Right hindlimb (tissue), 1 donor: Measurements from ENCODE around the gene KLHL7.

Experiments used
- DNase-seq: peaks from one replicate; pipeline ENCODE4 v3.0.0-alpha.2; 2018

KLHL7 gene, protein sequence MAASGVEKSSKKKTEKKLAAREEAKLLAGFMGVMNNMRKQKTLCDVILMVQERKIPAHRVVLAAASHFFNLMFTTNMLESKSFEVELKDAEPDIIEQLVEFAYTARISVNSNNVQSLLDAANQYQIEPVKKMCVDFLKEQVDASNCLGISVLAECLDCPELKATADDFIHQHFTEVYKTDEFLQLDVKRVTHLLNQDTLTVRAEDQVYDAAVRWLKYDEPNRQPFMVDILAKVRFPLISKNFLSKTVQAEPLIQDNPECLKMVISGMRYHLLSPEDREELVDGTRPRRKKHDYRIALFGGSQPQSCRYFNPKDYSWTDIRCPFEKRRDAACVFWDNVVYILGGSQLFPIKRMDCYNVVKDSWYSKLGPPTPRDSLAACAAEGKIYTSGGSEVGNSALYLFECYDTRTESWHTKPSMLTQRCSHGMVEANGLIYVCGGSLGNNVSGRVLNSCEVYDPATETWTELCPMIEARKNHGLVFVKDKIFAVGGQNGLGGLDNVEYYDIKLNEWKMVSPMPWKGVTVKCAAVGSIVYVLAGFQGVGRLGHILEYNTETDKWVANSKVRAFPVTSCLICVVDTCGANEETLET

DNA sequence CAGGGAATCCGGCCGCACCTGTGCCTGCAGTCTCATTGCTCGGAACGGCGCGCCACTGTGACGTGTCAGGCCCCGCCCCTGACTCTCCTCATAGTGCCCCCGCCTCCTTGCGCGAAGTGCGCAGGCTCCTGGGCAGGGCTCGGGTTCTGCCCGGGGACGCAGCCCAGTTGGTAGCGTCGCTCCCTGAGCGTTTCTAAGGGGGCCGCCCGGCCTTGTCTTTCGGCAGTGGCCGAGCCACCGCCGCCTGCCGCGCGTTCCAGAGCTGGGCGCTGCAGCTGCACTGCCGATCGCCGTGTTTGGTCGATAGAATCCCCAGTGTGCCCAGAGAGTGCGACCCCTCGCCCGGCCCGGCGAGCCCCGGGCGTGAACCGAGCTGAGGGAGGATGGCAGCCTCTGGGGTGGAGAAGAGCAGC, at the start of gene KLHL7:
TSS of gene KLHL7 (plus strand) at position 142 of the 413 bp plus-strand sequence. CDS start at position 384, 242 bp downstream.
- DNase-seq = peak; percentile 98

DNA sequence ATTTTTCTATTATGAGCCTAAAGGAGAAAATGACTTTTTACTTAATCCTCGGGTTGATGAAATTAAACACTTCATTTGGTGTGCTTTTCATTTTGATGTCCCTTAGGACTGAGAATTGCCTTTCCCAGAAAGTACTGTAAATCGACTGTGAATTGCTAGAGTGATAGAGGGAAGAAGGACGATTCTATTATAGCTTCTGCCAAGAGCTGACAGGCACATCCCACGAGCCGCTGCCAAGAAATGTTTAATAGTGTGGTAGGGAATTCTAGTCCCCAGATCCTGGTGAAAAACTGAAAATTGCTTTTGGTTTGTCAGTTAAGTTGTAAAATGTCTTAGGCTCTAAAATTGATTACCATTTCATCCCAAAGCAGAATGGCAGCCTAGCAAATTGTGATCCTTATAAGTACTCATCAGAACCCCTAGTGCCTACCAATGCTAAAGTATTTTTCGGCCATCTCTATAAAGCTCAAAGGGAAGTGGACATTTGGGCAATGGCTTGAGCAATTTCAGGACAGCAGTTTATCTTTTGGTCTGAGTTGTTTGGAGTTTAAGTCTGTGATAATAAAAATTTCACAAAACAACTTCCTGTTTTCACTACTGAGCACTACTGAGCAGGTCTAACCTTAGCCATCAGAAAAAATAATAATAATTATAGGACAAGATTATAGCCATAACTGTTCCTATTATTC, 47.0 kb upstream of the KLHL7 start:
- peak; percentile 30 for DNase-seq

DNA sequence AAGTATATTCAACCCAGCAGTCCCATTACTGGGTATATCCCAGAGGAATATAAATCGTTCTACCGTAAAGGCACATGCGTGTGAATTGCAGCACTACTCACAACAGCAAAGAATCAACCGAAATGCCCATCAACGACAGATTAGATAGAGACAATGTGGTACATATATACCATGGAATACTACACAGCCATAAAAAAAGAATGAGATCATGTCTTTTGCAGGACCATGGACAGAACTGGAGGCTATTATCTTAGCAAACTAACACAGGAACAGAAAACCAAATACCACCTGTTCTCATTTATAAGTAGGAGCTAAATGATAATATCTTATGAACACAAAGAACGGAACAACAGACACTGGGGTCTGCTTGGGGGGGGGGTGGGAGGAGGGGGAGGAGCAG, 44.3 kb upstream of the KLHL7 start:
- no peak for DNase-seq

DNA sequence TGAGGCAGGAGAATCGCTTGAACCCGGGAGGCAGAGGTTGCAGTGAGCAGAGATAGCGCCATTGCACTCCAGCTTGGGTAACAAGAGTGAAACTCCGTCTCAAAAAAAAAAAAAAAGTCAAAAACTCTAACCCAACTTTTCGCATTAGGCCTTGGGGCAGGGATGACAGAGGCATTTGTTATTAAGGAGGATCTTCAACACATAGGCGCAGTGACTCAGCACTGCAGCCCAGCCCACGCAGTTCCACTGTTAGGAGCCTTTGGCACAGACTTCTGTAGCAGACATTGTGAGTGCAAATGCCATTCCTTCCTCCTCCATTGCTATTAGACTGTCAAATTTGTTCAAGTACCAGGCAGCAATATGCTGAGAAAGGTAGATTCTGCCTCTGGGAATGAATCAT, 43.1 kb upstream of the KLHL7 start:
- DNase-seq = no peak

DNA sequence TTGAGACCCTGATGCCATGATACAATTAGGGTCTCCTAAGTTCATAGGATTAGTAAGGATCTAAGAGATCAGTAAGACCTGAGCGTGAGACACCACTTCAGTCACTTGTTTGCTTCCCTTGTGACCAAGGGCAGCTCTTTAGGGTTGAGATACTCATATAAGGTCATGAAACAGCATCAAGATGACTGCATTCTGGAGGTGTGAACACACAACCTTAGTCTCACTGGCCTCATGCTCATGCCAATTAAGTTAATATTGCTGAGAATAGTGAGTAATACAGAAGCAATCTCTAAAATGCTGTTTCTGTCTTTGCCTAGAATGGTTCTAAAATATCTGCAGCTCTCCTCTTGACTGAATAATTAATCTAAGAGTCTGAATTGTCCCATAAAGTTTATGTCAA, 39.6 kb upstream of the KLHL7 start:
- DNase-seq = no peak

DNA sequence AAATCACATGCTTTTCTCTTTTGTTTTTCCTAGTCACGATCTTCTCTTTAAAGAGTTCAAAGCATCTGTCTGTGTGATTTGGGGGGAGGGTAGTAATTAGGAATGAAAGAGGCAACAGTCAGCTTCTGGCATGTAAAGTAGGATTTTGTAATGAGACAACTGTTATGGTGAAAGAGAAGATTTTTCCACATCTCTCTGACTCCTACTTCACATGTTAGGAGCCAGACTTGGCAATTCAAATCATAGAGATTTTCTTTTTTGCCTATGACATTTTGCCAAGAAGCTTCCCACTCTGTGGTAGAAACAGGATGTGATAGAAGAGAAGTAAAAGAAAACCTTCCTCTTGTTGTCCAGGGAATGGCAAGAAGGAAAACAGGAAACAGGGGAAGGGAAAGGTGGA, 38.3 kb upstream of the KLHL7 start:
- DNase-seq = no peak

DNA sequence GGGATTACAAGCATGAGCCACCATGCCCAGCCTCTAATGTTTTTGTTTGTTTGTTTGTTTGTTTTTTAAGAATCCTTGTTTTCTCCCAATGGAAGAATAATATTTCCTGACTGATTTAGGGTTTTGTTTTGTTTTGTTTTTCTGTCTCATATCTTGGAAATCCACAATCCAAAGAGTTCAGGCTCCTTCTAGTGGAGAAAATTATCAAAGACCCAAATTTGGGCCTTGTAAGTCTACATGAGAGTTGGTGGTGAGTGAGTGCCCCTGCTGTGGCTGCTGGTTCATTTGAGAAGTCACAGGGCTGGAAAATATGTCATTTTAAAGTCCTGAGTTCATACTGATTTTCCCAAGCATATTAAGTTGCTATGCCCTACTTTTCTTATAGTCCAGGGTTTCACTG, 33.5 kb upstream of the KLHL7 start:
- DNase-seq = no peak

DNA sequence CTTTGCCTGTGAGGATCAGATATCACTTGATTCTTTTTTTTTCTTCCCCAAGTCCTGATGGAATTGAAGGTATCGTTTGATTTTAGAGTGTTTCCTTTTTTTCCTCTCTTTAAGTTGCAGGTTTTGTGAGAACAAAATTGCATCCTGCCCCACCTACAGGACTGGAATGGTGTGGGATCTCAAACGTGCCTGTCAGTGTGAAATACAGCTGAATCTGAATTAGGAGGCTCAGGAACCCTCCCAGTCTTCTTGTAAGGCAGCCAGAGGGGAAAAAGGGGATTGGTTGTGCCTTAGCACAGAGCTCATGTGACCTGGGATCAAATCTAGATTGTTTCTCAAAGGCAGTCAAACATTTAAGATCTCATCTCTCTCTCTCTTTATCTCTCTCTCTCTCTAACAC, 32.7 kb upstream of the KLHL7 start:
- DNase-seq = no peak

DNA sequence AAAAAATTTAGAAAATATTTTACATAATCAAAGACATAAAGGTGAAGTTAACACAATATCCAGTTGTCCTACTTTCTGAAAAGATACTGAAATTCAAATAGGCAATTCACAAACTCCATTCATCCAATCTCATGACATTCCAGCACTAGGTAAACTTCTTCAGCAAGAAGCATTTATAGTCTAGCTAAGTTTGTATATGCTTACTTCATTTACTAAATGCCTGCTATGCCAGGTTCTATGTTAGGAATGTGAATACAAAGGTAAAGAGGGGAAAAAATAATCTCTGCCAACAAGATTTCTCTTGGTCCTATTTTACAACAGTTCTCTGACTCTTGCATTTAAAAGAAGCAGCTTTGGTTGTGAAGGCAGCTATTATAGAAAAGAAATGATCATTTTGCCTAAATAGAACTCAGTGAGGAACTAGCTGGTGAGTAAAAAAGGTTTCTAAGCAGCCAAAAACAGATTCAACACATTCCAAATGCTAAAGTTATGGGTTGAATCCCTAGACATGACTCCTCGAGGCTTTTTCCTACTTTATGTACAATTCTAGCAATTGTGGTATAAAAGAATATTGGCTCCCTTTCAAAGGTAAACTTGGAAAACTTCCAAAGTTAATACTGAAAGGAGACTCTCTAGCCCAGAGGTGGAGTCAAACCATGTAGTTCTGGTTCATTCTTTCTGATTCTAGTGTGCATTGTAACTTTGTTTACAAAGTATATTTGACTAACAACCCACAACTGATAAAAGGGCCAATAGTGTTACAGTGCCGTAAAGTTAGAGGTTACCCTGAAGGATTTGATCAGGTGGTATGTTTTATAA, 30.9 kb upstream of the KLHL7 start:
- DNase-seq = no peak

DNA sequence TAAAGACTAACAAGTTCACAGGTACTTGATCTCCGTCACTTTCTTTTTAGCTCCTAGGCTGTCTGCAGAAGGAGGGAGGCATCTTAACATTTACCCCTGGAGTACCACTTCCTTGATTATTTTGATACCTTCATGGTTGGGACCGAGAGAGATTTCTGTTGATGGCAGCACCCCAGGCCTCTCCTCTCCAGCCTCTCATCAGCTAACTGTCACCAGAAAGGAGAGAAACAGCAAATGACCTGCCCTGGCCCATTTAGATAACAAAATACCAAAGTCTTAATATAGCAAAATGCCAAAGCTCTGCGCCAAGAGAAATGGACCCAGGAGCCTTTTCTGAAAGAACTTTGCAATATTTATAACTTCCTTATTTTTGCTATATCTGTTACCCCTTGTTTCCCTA, 30.0 kb upstream of the KLHL7 start:
- no peak for DNase-seq

DNA sequence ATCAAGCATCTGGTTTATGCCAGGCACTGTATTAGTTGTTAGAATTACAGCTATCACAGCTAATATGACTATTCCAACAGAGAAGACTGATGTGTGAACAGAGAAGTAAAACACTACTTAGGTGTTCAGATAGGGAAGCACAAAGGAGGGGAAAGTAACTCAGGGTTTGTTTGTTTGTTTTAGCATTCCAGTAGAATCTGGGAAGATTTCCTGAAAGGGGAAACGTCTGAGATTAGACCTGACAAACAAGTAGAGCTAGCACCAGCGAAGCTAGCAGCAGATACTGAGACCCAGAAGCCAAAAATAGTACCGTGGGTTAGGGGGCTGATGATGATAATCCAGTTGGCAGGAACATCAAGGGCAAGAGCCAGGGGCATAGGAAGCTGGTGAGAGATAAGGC, 28.8 kb upstream of the KLHL7 start:
- DNase-seq = no peak

DNA sequence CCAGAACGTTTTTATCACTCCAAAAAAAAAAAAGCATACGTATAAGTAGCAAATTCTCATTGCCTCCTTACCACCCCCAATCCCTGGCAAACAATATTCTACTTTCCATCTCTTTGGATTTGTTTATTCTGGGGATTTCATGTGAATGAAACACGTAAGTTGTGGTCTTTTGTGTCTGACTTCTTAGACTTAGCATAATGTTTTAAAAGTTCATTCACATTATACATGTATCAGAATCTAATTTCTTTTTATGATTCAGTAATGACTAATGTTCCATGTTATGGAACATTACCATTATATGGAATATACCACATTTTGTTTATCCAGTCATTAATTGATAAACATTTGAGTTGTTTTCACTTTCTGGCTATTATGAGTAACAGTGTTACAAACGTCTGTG, 12.5 kb upstream of the KLHL7 start:
- no peak for DNase-seq

DNA sequence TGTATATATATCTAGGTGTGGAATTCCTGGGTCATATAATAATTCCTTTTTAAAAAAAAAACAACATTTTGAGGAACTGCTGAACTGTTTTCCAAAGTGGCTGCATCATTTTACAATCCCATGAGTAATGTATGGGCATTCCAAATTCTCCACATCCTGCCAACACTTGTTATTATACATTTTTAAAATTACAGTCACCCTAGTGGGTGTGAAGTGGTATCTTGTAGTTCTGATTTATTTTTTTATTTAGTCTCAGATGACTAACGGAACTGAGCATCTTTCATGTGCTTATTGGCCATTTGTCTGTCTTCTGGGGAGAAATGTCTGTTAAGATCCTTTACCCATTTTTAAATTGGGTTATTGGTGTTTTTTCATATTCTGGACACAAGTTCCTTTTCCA, 12.0 kb upstream of the KLHL7 start:
- DNase-seq = no peak

DNA sequence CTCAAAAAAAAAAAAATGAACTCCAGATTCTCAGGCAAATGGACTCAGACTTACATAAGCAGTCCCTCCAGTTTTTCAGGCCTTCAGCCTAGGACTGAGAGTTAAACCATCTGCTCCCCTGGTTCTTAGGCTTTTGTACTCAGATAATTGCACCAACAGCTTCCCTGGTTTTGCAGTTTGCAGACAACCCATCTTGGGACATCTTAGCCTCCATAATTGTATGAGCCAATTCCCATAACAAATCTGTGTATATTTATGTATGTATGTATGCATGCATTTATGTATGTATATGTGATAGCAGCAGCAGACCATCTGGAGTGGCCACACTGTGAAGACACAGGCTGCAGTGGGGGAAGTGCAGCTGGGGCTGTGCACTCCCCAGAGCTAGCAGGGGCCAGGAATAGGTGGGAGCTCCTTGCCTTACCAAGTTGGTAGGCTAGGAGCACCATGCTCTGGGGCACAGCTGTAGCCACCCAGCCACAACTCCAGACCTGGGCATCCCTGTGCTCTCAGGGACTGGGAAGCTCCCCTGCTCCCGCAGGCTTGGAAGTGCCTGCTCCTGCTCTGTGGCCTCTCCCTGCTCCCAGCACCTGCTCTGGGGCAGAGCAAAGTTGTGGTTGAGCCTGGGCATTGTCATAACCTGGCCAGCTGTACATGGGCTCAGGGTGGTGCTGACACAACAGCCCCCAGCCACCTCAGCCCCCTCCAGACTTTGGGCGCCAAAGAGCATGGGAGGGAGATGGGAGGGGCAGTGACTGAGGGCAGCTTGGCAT, 8.9 kb upstream of the KLHL7 start:
- DNase-seq = no peak

DNA sequence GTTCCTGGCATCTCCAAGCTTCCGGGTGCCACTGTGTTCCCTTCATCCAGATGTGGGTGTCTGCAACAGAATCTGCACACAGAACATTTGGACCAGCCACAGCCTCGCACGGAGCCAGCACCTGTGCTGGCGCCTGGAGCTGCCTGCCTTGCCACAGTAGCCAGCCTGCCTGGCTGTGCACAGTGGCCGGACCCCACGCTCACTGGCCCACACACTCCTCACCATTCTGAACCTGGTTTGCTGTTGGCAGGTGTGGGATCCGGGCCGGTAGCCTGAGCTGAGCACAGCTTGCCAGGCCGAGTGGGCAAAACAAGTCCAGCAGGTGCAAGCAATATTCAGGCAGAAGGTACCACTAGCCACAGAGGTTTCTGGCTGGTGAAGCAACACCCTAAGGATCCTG, 7.6 kb upstream of the KLHL7 start:
- DNase-seq = no peak

DNA sequence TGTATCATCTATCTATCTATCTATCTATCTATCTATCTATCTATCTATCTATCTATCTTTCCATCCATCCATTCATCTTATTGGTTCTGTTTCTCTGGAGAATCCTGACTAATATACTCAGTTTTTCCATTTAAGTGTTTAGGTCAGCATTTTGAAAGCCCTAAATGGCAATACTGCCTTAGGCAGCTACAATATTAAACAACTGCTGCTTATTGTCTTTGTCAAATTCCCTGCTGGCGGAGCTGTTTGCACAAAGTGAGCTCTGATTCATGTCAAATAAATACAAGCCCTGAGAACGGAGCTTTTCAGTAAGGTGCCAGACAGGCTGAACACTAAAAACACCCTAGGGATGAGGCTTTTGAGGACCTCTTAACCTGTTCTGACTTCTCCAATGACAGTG, 7.1 kb upstream of the KLHL7 start:
- DNase-seq = no peak

DNA sequence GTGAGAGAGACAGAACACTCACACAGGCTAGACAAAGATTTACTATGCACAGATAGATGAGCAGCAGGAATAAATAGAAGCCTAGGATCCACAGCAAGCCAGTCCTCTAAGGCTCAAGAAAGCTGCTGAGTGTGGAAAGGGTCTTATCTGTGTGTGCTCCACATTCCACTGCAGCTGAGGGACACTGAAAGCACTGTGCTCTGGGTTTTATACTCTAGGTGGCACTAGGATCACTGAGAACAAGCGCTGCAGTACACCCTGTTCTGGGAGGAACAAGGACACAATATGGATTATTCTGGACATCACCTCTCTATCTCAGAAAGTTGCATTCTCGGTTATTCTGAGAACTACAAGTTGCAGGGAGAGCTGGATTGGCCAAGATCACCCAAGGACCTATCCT, 4.9 kb upstream of the KLHL7 start:
- no peak for DNase-seq

DNA sequence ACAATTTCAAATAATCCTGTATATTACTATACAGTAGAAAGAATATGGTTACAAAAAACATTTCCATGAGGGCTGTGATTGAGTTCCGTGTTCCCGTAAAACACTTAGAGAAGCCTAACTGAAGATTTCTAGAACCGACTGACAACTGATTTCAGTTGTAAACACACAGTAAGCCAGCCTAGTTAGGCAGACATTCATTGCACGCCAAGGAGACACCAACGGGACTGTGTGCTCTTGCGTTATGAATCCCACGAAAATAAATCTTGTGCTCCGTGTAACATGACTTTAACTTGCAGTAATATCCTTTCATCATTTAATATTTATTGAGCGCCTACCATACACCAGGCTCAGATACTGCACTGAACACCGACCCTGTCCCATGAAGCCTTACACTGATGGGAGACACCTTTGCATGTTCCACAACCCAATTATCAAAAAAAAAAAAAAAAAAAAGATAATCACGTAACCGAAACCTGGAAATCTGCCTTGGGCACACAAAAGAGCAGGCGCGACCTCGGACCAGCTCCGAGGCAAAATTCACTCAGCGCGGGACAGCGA, 420 bp upstream of the KLHL7 start:
- DNase-seq = no peak

DNA sequence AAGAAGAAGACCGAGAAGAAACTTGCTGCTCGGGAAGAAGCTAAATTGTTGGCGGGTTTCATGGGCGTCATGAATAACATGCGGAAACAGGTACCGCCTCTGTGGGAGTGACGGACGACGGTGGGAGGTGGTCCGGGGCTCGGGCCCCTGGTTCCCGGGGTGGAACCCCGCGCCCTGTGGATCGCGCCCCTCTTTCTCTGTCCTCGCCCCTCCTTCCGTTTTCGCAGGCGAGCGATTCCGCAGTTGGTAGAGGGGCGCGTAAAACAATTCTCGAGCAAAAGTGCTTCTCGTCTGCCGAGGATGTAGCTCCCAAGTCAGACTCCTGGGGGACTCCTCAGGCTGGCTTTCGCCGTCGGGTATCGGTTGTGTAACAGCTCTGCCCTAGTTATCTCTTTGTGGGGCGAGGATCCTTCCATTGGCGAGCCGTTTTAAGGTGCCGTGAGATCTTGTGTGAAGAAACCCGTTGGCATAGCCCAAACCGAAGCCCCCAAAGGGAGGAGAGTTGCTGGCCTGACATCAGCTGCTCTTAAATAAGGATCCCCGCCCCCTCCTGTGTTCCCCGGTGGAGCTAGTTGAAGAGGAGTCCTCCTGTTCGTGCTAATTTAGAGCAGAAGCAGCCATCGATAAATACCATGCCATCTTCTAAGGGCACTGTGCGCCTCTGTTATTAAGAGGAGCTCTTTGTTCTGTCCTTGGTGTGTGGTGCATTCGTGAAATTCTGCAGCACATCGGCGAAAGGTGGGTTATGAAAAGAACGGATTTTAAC, 655 bp downstream of the KLHL7 start:
- DNase-seq = peak; percentile 66

DNA sequence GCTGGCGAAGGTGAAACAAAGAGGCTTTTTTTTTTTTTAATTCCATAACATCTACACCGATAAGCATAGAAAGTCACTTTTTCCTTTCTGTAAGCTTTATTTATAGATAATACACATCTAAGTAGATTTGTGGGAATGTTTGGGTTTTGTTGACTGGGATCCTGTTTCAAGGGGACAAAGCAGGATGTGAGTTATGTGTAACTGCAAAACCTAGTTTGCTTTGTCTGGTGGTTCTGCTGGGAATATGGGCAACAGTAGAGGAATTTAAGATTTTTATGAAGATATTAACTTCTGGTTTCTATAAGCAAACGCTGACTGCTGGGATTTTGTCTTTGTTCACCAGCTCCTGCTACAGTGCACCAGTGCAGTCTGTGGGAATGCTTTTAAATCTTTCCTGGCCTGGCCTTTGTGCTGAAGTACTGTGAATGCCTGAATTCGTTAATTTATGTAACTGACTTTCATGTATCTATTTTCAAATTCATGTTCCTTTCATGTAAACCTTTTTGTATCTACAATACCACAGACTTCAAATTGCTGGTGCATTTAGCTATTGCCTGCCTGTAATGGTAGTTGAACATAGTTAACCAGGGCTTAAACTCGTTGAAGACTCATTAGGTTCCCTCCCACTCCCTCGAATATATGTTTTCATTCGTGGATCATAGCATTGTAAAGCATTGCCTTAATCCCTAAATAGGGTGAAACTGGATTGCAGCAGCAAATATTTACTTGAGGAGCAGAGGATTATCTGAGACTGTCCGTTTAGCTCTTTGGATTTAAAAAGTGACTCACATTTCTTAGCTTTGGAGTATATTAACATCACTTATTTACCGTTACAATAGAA, 1.5 kb downstream of the KLHL7 start:
- DNase-seq = no peak
